D721Med (cell line): ENCODE data around the gene VAT1L.

Experiments
- DNase-seq: peaks from one replicate; pipeline ENCODE4 v3.0.0; 2011; ENCODE audit warnings: low spot score; ENCODE audit not compliant: insufficient read length
- FAIRE-seq: peaks from 2 replicates; lab custom pipeline; 2011; peaks lifted over from hg19 to GRCh38; lab: Jason Lieb, UNC
- CTCF ChIP-seq: IDR thresholded peaks from 2 replicates; pipeline ENCODE4 v1.5.1; 2012; ENCODE audit warnings: mild to moderate bottlenecking, control low read depth; ENCODE audit not compliant: insufficient read depth; ENCODE audit errors: missing control alignments

The VAT1L gene

GRCh38 chr16:78007121-78007520 is 218.8 kb downstream of the VAT1L start:
- DNase-seq (no peak), FAIRE-seq (no peak)
- no peak for TF ChIP-seq CTCF

- DNase-seq (no peak), FAIRE-seq (no peak)
- TF ChIP-seq CTCF = no peak
Measured at GRCh38 chr16:78022347-78023060, 234.1 kb downstream of the VAT1L start, which contains the start of gene CLEC3A. Gene CLEC3A (plus strand): TSS chr16:78022548. CDS start chr16:78022627, 79 bp downstream.

- DNase-seq = no peak
- FAIRE-seq = no peak
- no peak for TF ChIP-seq CTCF
Measured at GRCh38 chr16:78024159-78024558, 235.8 kb downstream of the VAT1L start.

GRCh38 chr16:78025631-78026030 is 237.3 kb downstream of the VAT1L start:
- no peak for DNase-seq
- TF ChIP-seq CTCF = no peak
- no peak for FAIRE-seq

GRCh38 chr16:78028018-78028417 is 239.7 kb downstream of the VAT1L start:
- DNase-seq (no peak), FAIRE-seq (no peak)
- TF ChIP-seq CTCF = no peak
